Dermis blood vessel endothelial cell (primary cell): ENCODE data around the gene MEGF10. TPM values are rescaled to one million over a fixed set of nuclear protein-coding genes. Genes with fewer than 3 reads are reported as not detected.

Experiments used
- DNase-seq: peaks from one replicate; pipeline ENCODE4 v3.0.0; 2010
- total RNA-seq: library from RNA; depleted of rRNA; stranded (reverse); fragments of >200 nt; gene quantifications from 2 replicates; pipeline ENCODE4 v1.2.3, GENCODE V29; 2014

The MEGF10 gene
- total RNA-seq, 1 donor from 2014 or later = 1.4 TPM

- DNase-seq = no peak
These were observed 36.6 kb downstream of the MEGF10 start for GRCh38 chr5:127326976-127327755.

GRCh38 chr5:127330116-127330515, 39.5 kb downstream of the MEGF10 start:
- no peak for DNase-seq

- DNase-seq = no peak
These were observed 41.5 kb downstream of the MEGF10 start for GRCh38 chr5:127331890-127332649.

- no peak for DNase-seq
These were observed 42.9 kb downstream of the MEGF10 start for GRCh38 chr5:127333483-127333882.

- no peak for DNase-seq
These were observed 44.8 kb downstream of the MEGF10 start for GRCh38 chr5:127335381-127335780.

- DNase-seq = no peak
These were observed 47.3 kb downstream of the MEGF10 start for GRCh38 chr5:127337876-127338275.

- no peak for DNase-seq
These were observed 47.9 kb downstream of the MEGF10 start for GRCh38 chr5:127338501-127338900.

GRCh38 chr5:127340606-127341005, 50.0 kb downstream of the MEGF10 start:
- no peak for DNase-seq

- no peak for DNase-seq
These were observed 51.8 kb downstream of the MEGF10 start for GRCh38 chr5:127342364-127342763.

- DNase-seq = no peak
These were observed 52.7 kb downstream of the MEGF10 start for GRCh38 chr5:127343313-127343712.

- DNase-seq = no peak
These were observed 53.3 kb downstream of the MEGF10 start for GRCh38 chr5:127343866-127344265.

- no peak for DNase-seq
These were observed 54.3 kb downstream of the MEGF10 start for GRCh38 chr5:127344931-127345330.

GRCh38 chr5:127351418-127351817, 60.8 kb downstream of the MEGF10 start:
- no peak for DNase-seq

GRCh38 chr5:127352068-127352467, 61.5 kb downstream of the MEGF10 start:
- no peak for DNase-seq

- no peak for DNase-seq
These were observed 62.7 kb downstream of the MEGF10 start for GRCh38 chr5:127353327-127353726.

- no peak for DNase-seq
These were observed 63.2 kb downstream of the MEGF10 start for GRCh38 chr5:127353796-127354195.

- no peak for DNase-seq
These were observed 64.7 kb downstream of the MEGF10 start for GRCh38 chr5:127355337-127355736.

- DNase-seq = peak; percentile 1
These were observed 67.7 kb downstream of the MEGF10 start for GRCh38 chr5:127358284-127358683.

- no peak for DNase-seq
These were observed 68.1 kb downstream of the MEGF10 start for GRCh38 chr5:127358740-127359139.

GRCh38 chr5:127359502-127359901, 68.9 kb downstream of the MEGF10 start:
- DNase-seq = no peak

- DNase-seq = no peak
These were observed 72.8 kb downstream of the MEGF10 start for GRCh38 chr5:127363403-127363802.

- no peak for DNase-seq
These were observed 76.4 kb downstream of the MEGF10 start for GRCh38 chr5:127367029-127367428.

- DNase-seq = no peak
These were observed 77.4 kb downstream of the MEGF10 start for GRCh38 chr5:127367946-127368465.

- no peak for DNase-seq
These were observed 79.2 kb downstream of the MEGF10 start for GRCh38 chr5:127369796-127370195.
